ENCODE data around the gene E2F4. TPM values are rescaled to one million over a fixed set of nuclear protein-coding genes. Genes with fewer than 3 reads are reported as not detected.

Gene E2F4
- total and polyA plus RNA-seq, 2 experiments from 2014 or later, result 66.2 to 85.2 TPM

GRCh38 chr16:67150833-67151396 lies 41.0 kb upstream of the E2F4 start, which contains the start of gene B3GNT9:
Gene B3GNT9, minus strand, starts transcription at chr16:67150998. Its CDS starts 513 bp downstream, at chr16:67150485.
- Histone ChIP-seq H3K27me3 (peaks cover 43% of the 10 kb centered on the region), H3K36me3 (peaks cover 7% of the 10 kb centered on the region), H3K4me1 (ENCODE audit: low read depth) (no peaks in the 10 kb centered on the region), H3K4me3 (peak within 1 kb of the TSS; percentile 47), H3K9me3 (ENCODE audit: low read depth) (no peaks in the 10 kb centered on the region), H3K27ac (peak within 1 kb of the TSS; percentile 5)
- TF ChIP-seq CTCF (IDR thresholded peaks at IDR 0.05; ENCODE audit: low read depth, low read length), result no peak
- peak; percentile 72 to 87 for DNase-seq (ENCODE audit: low read depth in 1 of 2, low spot score in 1 of 2)

- Histone ChIP-seq H3K4me3 (no peak overlapping the region), H3K36me3 (peaks cover under 1% of the 10 kb centered on the region), H3K27me3 (peaks cover 50% of the 10 kb centered on the region), H3K4me1 (ENCODE audit: low read depth) (no peaks in the 10 kb centered on the region), H3K27ac (no peak overlapping the region), H3K9me3 (ENCODE audit: low read depth) (no peaks in the 10 kb centered on the region)
- TF ChIP-seq CTCF (IDR thresholded peaks at IDR 0.05; ENCODE audit: low read depth, low read length), result no peak
- no peak for DNase-seq (ENCODE audit: low read depth in 1 of 2, low spot score in 1 of 2)
Measured at GRCh38 chr16:67151431-67152097, 40.4 kb upstream of the E2F4 start.

GRCh38 chr16:67154578-67155294 lies 37.2 kb upstream of the E2F4 start:
- peak overlapping the region; percentile 24 for H3K4me3 ChIP-seq
- no peaks in the 10 kb centered on the region for H3K4me1 ChIP-seq (ENCODE audit: low read depth)
- H3K36me3 ChIP-seq, result no peaks in the 10 kb centered on the region
- H3K27me3 ChIP-seq, result peaks cover 81% of the 10 kb centered on the region
- peak in 1 of 2 donors; percentile 26 for DNase-seq (ENCODE audit: low read depth in 1 of 2, low spot score in 1 of 2)
- no peaks in the 10 kb centered on the region for H3K9me3 ChIP-seq (ENCODE audit: low read depth)
- no peak for TF ChIP-seq CTCF (IDR thresholded peaks at IDR 0.05; ENCODE audit: low read depth, low read length)
- H3K27ac ChIP-seq, result no peak overlapping the region

GRCh38 chr16:67155295-67156142 lies 36.4 kb upstream of the E2F4 start:
- peak; percentile 83 to 90 for DNase-seq (ENCODE audit: low read depth in 1 of 2, low spot score in 1 of 2)
- Histone ChIP-seq H3K4me3 (peak overlapping the region; percentile 24), H3K27ac (no peak overlapping the region), H3K4me1 (ENCODE audit: low read depth) (no peaks in the 10 kb centered on the region), H3K9me3 (ENCODE audit: low read depth) (no peaks in the 10 kb centered on the region), H3K36me3 (no peaks in the 10 kb centered on the region), H3K27me3 (peaks cover 88% of the 10 kb centered on the region)
- peak; percentile 74 for TF ChIP-seq CTCF (IDR thresholded peaks at IDR 0.05; ENCODE audit: low read depth, low read length)

All from cardiac muscle cell (in vitro differentiated cells and primary cell).